ENCODE measurements around the gene TSR3. TPM values are rescaled to one million over a fixed set of nuclear protein-coding genes. Genes with fewer than 3 reads are reported as not detected.

Gene TSR3
- total RNA-seq, 6 donors from 2014 or later = 55.6 to 74.5 (median 65.1) TPM

- peak overlapping the region; percentile 81 to 91 (median 84) for H3K4me3 ChIP-seq
- H3K27ac ChIP-seq = peak overlapping the region; percentile 69 to 99 (median 86)
- peak; percentile 11 to 36 for TF ChIP-seq POLR2AphosphoS5 (IDR thresholded peaks at IDR 0.05)
- no peak for TF ChIP-seq EP300 (IDR thresholded peaks at IDR 0.05)
- TF ChIP-seq, protein P1, sequence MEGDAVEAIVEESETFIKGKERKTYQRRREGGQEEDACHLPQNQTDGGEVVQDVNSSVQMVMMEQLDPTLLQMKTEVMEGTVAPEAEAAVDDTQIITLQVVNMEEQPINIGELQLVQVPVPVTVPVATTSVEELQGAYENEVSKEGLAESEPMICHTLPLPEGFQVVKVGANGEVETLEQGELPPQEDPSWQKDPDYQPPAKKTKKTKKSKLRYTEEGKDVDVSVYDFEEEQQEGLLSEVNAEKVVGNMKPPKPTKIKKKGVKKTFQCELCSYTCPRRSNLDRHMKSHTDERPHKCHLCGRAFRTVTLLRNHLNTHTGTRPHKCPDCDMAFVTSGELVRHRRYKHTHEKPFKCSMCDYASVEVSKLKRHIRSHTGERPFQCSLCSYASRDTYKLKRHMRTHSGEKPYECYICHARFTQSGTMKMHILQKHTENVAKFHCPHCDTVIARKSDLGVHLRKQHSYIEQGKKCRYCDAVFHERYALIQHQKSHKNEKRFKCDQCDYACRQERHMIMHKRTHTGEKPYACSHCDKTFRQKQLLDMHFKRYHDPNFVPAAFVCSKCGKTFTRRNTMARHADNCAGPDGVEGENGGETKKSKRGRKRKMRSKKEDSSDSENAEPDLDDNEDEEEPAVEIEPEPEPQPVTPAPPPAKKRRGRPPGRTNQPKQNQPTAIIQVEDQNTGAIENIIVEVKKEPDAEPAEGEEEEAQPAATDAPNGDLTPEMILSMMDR (IDR thresholded peaks at IDR 0.05) = peak in 1 of 6 experiments; percentile 6
- 1% methylated on average over 18 to 36 of the region's 77 CpGs for WGBS, 2 donors
- H3K36me3 ChIP-seq = peaks cover 8 to 27% (median 21%) of the 10 kb centered on the region in 4 donors
- no peak for ATAC-seq (ENCODE audit: low FRiP score in 2 of 2)
- peaks cover 31 to 47% (median 32%) of the 10 kb centered on the region in 4 donors for H3K4me1 ChIP-seq
- DNase-seq = peak; percentile 77 to 92
- no peaks in the 10 kb centered on the region for H3K27me3 ChIP-seq
- no peaks in the 10 kb centered on the region for H3K9me3 ChIP-seq
Observed at GRCh38 chr16:1309888-1310831, 41.5 kb downstream of the TSR3 start.

DNA sequence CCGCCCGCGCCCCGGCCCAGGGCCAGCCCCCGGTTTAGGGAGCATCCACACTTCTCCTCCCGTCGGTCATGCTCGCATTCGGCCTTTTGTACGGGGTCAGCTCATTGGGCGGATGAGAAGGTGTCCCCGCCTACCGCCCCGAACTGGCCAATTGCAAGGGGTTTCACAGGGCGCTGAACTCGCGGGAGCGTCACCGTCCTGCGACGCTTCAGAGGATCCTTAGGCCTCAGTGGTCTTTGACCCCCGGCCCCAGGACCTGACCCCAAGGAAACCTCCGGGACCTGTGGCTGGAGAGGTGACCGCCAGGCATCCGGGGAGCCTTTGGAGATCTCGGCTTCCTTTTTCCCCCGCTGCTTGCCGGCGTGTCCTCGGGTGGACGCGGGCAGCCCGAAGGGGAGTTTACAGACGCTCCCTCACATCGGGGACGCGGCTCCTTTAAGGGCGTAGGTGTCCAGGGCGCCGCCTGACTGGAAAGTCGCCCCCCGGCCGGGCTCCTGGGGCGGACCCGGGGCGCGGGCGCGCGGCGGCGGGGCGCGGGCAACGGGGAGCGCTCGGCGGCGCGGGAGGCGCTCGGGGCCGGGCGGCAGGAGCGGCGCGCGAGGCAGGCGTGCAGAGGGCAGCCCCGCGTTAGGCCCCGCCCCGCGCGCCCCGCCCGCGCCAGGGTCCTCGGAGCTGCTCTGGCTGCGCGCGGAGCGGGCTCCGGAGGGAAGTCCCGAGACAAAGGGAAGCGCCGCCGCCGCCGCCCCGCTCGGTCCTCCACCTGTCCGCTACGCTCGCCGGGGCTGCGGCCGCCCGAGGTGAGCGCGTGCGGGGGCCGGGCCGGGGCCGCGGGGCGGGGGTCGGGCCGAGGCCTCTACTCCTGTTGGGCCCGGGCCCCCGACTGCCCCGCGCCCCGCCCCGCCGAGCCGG lies 42.4 kb downstream of the TSR3 start, which contains the start of gene UBE2I:
UBE2I (plus strand) TSS at position 660 of the 909 bp plus-strand sequence. CDS start 4,395 bp downstream, outside the sequence.
- no peaks in the 10 kb centered on the region for H3K9me3 ChIP-seq
- peaks cover 31 to 47% (median 32%) of the 10 kb centered on the region in 4 donors for H3K4me1 ChIP-seq
- TF ChIP-seq EP300 (IDR thresholded peaks at IDR 0.05) (no peak), POLR2A (IDR thresholded peaks at IDR 0.05) (peak in 2 of 4 donors; percentile 37 to 79), POLR2AphosphoS5 (IDR thresholded peaks at IDR 0.05) (peak; percentile 33 to 44)
- TF ChIP-seq, protein P1 (IDR thresholded peaks at IDR 0.05) = peak in 1 of 6 experiments; percentile 9
- H3K27me3 ChIP-seq = no peaks in the 10 kb centered on the region
- DNase-seq (peak; percentile 93 to 97), ATAC-seq (ENCODE audit: low FRiP score in 2 of 2) (peak; percentile 94 to 96)
- WGBS, 2 donors = 3 to 5% methylated on average over 11 to 12 of the region's 117 CpGs
- H3K36me3 ChIP-seq = peaks cover under 1 to 18% (median 12%) of the 10 kb centered on the region in 4 donors
- peak within 1 kb of the TSS; percentile 97 to 99 (median 98) for H3K27ac ChIP-seq
- peak within 1 kb of the TSS; percentile 81 to 91 (median 84) for H3K4me3 ChIP-seq

GRCh38 chr16:1308036-1308976 lies 43.4 kb downstream of the TSR3 start:
- H3K27ac ChIP-seq = peak overlapping the region; percentile 97 to 99 (median 98)

More at GRCh38 chr16:1308036-1308976, 43.4 kb downstream of the TSR3 start:
- TF ChIP-seq, protein P1 (IDR thresholded peaks at IDR 0.05) = no peak
- TF ChIP-seq POLR2AphosphoS5 (IDR thresholded peaks at IDR 0.05) = no peak
- TF ChIP-seq POLR2A (IDR thresholded peaks at IDR 0.05) = no peak
- no peak for TF ChIP-seq EP300 (IDR thresholded peaks at IDR 0.05)
- Histone ChIP-seq H3K27me3 (no peaks in the 10 kb centered on the region), H3K4me3 (peak overlapping the region; percentile 42 to 91 (median 84)), H3K9me3 (no peaks in the 10 kb centered on the region), H3K36me3 (peaks cover 0 to 10% (median 4%) of the 10 kb centered on the region in 4 donors), H3K4me1 (peaks cover 28 to 45% (median 30%) of the 10 kb centered on the region in 4 donors)
- WGBS, 2 donors = 6 to 12% methylated on average over 14 to 33 of the region's 43 CpGs
- DNase-seq (no peak), ATAC-seq (ENCODE audit: low FRiP score in 2 of 2) (no peak)

All from upper lobe of left lung (tissue), 6 donors.